ENCODE results near the gene LARP4.

LARP4 gene

GRCh38 chr12:50524621-50525020, 123.9 kb downstream of the LARP4 start:
- no peak for DNase-seq (ENCODE audit: low read depth, low spot score)

GRCh38 chr12:50525422-50525821, 124.7 kb downstream of the LARP4 start:
- no peak for DNase-seq (ENCODE audit: low read depth, low spot score)

- no peak for DNase-seq (ENCODE audit: low read depth, low spot score)
These were observed 126.7 kb downstream of the LARP4 start for GRCh38 chr12:50527359-50527726.

- no peak for DNase-seq (ENCODE audit: low read depth, low spot score)
These were observed 128.1 kb downstream of the LARP4 start for GRCh38 chr12:50528800-50529199.

DNA sequence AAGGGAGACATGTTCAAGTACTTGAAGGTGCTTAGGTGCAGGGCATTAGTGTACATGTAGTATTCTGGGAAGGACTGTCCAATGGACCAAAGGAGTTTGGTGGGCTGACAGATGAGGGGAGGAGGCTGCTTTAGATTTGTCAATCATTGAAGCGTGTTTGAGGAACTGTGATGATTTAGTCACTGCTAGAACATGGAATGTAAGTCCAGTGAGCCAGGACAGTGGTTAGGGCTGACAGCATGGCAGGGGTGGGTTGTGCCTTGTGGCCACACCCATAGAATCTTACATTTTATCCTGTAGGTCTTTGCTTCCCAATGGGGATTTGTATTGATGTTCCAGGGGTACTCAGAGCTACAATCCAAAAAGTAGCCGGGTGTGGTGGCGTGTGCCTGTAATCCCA, 128.7 kb downstream of the LARP4 start:
- no peak for DNase-seq (ENCODE audit: low read depth, low spot score)
